Right hindlimb (tissue), 1 donor: ENCODE data around the gene GET3.

Experiments
- DNase-seq: peaks from one replicate; pipeline ENCODE4 v3.0.0-alpha.2; 2018

Gene GET3

DNA sequence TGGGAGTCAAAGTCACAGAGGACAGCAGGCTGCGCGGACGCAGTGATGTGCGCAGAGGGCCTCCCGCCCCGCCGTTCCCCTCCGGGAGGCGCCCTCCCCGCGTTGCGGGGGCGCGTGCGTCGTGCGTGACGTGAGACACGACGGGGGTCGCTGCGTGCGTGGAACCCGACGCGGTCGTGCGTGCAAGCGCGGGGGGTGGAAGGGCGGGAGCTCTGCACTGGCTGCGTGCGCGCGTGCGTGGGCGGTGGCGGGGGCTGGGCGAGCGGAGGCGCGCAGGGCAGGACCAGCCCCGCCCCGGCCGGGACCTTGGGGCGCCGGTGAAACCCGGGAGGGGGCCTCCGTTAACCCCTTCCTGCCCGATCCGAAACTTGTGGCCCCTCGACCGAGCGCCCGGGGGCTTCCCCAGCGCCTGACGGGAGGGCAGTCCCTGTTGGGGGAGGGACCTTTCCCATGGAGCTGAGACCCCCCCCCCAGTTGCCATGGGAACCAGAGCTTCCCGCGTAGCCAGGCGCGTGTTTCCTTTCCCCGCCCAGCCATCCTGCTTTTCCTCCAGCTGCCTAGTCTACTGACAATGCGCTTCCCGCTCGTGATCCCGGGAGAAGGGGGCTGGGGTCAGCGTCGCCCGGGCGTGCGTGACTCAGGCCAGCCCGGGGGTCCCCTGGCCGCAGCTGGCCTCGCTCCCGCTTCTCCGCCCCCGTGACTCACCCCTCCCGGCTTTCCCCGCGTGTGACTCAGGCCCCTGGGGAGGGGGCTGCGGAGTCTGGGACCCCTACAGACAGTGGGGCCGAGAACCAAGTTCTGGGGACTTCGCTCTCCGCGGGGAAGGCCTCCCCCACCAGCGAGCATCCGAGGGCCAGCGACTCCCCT is 45.4 kb downstream of the GET3 start:
- peak; percentile 91 for DNase-seq

DNA sequence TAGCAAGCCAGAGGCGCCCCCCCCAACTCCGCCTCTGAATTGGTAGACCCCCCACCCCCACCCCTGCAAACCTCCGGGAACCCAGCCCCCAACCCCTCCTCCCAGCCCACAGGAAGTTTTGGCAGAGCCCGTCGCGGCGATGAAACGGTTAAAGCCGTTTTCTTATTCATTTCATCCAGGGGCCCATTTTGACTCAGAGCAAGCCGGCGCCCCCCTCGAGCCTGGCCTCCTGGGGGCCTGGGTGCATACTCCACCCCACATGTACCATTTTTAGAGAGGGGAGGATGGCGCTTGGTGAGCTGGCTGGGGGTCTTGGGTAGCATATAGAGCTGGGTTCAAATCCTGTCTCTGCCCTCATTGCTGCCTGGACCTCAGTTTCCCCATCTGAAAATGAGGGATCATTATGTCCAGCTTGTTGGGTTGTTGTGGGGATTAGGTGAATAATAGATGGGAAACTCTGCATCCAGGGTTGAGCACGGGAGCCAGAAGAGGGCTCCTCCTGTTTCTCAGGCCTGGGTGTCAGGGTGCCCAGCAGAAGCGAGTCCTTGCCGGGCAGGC is 46.1 kb downstream of the GET3 start:
- no peak for DNase-seq

DNA sequence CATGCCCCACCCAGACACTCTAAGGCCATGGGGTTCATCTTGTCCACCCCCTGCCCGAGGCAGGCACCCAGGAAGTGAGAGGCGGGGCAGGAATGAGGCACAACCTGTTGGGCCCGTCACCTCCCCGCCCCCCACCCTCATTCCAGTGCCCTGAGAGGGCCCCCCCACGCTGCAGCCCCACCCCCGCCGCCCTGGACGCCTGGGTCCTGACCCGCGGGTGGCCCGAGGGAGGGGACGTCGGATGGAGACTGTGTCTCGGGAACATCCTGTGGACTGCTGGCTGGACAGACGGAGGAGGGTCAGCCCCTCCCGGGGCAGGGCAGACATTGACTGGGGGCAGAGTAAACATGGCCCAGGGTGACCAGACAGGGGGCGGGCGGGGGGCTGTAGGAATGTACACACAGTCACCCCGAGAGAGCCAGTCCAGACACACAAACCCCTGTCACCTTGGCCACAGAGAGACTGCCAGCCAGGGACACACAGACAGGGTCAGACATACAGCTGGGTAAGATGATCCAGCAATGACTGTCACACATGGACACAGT is 46.6 kb downstream of the GET3 start:
- DNase-seq, result no peak

DNA sequence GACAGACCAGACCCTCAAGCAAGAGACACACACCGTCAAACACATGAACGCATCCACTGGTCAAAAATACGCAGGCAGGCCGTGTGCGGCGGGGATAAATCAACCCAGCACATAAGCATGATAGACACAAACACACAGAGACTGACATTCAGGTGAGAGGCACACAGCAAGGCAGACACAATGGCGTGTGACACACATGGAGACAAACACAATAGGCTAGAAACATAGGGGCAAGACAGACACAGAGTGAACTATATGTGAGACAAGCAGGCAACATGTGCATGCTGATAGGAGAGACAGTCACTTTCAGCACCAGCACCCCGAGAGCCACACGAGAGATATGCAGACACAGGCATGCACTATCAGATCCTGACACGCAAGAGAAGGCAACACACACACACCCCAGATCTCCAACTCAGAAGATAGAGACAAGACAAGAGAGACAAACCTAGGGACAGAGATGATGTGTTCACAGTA is 47.1 kb downstream of the GET3 start:
- DNase-seq, result no peak

DNA sequence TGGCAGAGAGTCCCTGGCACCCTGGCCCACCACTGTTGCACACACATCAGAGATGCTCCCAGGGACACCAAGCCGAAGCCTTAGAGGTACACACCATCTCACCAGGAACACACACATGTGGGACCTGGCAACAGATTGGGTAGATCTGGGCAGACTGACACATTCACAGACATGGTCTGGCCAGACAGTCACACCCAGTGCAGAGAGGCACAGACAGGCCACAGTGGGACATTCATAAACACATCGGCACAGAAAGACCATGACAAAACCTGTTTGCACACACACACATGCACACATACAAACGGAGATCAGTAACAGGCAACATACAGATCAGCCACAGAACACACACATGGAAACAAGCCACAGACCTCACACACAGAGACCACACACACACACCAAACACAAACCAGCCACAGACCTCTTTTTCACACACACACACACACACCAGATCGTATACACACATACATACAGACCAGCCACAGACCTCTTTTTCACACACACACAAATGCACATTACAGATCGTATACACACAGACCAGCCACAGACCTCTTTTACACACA is 47.7 kb downstream of the GET3 start:
- DNase-seq, result no peak

DNA sequence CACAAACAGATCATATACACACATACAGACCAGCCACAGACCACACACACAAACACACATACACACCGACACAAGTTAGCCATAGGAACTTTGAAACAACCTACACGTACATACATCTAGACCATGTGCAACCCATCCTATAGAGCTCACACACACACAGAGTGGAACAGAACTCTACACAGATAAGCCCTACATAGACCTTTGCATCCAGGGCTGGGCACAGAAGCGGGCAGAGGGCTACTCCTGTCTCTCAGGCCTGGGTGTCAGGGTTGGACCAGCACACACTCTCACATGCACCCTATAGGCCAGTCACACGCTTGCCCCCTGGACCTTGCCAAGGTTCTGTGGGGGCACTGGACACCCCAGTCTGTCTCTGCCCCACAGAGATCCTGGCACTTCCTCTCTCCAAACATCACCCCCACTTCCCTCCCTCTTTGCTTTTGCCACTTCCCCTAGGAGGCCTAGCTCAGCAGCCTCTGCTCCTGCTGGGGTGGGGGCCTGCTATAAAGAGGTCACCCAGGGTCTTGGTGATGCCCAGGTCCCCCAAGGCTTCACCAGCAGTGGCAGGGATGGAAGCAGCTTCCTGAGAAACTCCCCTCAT is 48.2 kb downstream of the GET3 start:
- no peak for DNase-seq

DNA sequence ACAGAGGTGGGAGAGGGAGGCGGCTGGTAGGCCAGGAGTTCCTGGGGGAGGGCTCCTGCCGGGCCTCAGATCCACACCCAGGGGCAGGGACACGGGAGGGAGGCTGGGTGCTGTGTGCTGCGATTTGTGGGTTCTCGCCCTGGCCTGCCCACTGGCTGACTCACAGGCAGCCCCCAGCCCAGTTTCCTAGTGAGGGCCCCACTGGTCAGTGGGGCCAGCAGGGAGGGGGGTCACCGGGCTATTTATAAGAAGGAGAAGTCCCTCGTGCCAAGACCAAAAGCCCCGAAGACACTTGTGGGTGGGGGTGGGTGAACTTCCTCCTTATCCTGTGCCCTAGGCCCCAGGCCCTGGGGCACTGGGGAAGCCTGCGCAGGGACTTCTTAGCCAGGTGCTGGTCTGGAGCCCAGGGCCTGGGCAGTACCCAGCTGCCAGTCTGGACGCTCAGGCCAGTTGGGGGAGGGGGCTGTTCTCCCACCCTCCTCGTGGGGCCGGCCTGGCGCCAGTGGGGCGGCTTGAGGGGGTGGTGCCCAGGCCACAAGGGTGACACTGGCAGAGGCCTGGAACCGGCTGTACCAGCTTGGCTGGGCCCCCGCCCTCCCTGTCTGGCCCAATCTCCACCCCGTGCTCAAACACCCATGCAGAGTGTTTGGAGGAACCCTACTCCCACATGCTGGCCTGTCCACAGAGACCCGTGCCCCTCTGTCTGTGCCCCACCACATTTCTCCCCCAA is 49.0 kb downstream of the GET3 start:
- no peak for DNase-seq

DNA sequence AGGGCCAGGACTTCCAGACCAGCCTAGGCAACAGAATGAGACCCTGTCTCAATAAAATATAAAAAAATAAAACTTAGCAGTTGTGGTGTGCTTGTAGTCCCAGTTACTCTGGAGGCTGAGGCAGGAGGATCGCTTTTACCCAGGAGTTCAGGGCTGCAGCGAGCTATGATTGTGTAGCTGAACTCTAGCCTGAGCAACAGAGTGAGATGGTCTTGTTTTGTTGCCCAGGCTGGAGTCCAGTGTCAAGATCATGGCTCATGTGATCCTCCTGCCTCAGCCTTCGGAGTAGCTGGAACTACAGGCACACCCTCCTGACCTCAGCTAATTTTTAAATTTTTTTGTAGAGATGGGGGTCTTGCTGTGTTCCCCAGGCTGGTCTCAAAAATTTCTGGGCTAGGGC is 49.7 kb downstream of the GET3 start:
- DNase-seq, result no peak

DNA sequence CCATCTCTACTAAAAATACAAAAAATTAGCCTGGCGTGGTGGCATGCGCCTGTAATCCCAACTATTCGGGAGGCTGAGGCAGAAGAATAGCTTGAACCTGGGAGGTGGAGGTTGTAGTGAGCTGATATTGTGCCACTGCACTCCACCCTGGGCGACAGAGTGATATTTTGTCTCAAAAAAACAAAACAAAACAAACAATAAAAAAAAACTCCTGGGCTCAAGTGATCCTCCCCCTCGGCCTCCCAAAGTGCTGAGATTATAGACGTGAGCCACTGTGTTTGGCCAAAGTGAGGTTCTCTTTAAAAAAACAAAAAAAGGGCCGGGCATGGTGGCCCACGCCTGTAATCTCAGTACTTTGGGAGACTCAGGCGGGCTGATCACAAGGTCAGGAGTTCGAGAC is 50.2 kb downstream of the GET3 start:
- DNase-seq, result no peak

DNA sequence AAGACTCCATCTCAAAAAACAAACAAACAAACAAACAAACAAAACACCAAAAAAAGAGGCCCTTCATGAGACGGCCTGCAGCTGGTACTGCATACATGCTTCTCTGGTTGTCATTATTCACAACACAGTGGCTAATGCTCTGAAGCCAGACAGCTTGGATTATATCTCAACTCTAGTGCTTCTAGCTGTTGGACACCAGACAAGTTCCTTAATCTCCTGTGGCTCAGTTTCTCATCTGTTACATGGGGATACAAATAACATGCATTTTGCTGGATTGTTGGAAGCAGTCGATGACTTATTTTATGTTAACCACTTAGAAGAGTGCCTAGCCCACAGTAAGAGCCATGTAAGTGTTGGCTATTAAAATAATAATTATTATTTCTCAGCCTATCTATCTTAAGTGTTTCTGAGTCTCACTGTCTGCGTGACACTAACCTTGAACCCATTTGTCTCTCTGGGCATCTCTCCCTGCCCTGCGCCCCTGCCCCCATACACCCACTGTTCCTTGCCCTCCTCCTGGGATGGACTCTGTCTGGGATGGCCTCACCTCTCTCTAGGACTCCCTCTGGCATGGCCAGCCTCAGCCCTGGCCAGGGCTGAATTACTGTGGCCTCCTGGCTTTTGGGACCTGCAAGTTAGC is 50.9 kb downstream of the GET3 start:
- no peak for DNase-seq

DNA sequence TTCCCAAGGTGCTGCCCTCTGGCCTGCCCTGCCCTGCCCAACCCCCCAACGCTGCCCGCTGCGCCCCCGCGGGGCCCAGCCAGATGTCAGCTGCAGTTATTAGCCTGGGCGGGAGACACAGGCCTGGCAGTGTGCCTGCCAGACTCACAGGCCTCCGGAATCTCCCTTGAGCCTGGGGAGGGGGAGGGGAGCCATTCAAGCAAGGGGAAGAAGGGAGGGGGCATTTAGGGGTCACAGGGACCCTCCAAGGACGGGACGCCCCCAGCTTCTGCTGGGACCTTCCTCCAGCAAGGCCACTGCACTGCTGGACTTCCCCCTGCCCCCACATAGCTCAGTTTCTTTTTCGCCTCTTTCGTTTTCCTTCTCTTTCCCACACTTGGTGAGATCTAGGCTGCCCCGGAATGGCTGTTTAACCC is 51.4 kb downstream of the GET3 start:
- peak; percentile 88 for DNase-seq

DNA sequence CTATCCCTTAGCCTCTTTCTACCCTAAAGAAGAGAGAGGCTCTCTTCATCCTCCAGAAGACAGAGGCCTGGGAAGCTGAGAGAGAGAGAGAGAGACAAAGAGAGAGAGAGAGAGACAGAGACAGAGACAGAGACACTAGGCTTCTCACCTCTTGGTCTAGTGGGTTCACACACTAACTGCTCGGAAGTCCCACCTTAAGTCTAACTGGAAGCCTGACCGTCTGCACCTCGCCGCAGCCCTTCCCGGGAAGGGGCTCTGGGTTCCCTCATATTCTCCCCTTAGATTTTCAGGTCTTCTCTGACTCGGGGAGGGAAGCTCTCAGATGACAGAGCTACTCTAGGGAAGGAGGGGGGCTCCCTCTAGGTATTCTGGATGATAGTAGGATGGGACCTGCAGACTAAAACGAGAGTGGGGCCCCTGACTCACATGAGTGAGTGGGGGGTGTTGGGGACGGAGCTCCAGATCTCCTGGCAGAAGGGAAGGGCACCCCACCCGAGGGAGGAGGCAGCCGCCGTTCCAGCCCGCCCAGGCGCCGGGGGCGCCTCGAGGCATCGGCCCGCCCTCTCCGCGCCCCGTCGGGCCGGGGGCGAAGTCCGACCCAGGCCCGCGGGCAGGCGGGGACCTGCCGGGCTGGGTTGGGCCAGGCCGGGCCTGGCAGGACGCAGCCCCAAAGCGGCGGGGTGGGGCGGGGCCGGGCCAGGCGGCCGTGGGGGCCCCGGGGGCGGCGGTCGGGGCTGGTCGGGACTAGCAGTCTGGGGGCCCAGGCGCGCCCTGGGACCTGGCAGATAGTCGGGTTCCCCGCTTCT is 52.0 kb downstream of the GET3 start:
- DNase-seq, result no peak

DNA sequence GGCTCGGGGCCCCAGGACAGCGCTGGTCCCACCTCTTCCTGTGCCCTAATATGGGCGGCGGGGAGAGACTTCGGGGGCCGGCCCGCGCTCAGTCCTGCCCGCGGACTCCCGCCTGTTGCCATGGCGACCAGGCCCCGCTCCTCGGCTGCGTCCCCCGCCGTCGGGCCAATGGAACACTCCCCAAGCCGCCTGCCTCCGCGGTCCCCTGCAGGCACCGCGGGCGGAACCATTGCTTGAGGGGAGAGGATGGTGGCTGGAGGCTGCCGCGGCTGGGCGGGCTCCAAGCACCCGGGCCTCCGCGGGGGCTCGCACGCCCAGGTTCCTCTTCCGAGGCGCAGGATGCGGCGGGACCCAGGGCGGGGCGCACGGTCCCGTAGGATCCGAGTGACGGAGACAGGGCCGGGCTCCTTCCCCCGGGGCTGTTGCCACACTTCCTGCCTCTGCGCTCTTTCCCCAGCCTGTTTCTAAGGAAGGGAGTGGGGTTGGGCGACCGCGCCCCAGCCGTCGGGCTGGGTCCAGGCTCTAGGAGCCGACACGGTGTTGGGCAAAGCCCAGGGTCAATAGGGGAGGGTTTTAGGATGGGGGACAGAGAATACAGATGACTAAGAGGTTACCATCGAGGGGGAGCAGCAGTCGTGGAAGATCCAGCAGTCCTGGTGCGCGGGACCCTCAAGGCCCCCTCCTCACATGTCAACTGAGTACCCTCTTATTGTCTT is 52.8 kb downstream of the GET3 start:
- peak; percentile 97 for DNase-seq

DNA sequence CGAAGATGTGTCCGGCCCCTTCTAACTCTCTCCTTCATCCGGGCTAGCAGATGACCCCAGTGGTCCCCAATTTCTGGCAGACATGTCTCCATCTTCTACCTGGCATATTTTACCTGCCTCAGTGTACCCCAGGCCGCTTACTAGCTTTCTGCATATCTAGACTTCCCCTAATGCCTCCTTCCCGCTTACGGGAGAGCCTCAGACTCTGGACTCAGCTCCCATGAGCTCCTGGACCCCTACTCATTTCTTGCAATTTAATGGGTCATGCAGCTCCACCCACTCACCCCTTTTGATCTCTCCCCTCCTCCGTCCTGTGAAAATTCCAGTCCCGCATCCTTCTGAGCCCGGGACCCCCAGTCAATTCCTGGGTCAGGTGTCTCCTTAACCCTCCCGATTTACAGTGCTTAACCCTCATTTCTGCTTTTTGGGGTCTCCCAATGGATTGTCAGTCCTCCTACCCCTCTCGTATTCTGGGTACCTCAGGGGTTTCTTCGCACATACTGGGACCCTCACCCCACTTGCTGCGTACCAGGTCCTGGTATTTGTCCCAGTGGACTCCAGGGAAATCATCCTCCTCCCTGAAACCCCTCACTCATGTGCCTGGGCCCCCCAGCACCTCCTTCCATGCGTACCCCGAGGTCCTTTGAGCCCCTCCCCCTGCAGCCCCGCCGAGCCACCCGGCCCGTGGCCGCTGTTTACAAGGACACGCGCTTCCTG is 53.5 kb downstream of the GET3 start:
- DNase-seq, result no peak

DNA sequence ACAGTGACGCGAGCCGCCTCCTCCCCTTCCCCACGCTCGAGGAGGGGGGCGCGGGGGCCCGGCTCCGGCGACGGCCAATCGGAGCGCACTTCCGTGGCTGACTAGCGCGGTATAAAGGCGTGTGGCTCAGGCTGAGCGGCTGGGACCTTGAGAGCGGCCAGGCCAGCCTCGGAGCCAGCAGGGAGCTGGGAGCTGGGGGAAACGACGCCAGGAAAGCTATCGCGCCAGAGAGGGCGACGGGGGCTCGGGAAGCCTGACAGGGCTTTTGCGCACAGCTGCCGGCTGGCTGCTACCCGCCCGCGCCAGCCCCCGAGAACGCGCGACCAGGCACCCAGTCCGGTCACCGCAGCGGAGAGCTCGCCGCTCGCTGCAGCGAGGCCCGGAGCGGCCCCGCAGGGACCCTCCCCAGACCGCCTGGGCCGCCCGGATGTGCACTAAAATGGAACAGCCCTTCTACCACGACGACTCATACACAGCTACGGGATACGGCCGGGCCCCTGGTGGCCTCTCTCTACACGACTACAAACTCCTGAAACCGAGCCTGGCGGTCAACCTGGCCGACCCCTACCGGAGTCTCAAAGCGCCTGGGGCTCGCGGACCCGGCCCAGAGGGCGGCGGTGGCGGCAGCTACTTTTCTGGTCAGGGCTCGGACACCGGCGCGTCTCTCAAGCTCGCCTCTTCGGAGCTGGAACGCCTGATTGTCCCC is 54.2 kb downstream of the GET3 start, which contains the start of gene JUNB:
TSS of gene JUNB (plus strand) at position 142 of the 706 bp plus-strand sequence. CDS start at position 428, 286 bp downstream.
- DNase-seq, result peak; percentile 98

DNA sequence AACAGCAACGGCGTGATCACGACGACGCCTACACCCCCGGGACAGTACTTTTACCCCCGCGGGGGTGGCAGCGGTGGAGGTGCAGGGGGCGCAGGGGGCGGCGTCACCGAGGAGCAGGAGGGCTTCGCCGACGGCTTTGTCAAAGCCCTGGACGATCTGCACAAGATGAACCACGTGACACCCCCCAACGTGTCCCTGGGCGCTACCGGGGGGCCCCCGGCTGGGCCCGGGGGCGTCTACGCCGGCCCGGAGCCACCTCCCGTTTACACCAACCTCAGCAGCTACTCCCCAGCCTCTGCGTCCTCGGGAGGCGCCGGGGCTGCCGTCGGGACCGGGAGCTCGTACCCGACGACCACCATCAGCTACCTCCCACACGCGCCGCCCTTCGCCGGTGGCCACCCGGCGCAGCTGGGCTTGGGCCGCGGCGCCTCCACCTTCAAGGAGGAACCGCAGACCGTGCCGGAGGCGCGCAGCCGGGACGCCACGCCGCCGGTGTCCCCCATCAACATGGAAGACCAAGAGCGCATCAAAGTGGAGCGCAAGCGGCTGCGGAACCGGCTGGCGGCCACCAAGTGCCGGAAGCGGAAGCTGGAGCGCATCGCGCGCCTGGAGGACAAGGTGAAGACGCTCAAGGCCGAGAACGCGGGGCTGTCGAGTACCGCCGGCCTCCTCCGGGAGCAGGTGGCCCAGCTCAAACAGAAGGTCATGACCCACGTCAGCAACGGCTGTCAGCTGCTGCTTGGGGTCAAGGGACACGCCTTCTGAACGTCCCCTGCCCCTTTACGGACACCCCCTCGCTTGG is 55.0 kb downstream of the GET3 start:
- DNase-seq, result peak; percentile 81

DNA sequence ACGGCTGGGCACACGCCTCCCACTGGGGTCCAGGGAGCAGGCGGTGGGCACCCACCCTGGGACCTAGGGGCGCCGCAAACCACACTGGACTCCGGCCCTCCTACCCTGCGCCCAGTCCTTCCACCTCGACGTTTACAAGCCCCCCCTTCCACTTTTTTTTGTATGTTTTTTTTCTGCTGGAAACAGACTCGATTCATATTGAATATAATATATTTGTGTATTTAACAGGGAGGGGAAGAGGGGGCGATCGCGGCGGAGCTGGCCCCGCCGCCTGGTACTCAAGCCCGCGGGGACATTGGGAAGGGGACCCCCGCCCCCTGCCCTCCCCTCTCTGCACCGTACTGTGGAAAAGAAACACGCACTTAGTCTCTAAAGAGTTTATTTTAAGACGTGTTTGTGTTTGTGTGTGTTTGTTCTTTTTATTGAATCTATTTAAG is 55.6 kb downstream of the GET3 start:
- DNase-seq, result no peak
